Mucosa of descending colon (tissue), 3 donors: ENCODE results near the gene UGT1A1. TPM values are rescaled to one million over a fixed set of nuclear protein-coding genes. Genes with fewer than 3 reads are reported as not detected.

Source experiments
- ATAC-seq: fragments of 200-7000 bp; cut with Tn5 transposase; one replicate; pipeline ENCODE4 v1.9.1; 2020; ENCODE audit warnings: mild to moderate bottlenecking, moderate library complexity
- DNase-seq, 3 donors: peaks; one replicate each; pipeline ENCODE4 v3.0.0-alpha.2; 2020
- H3K36me3 ChIP-seq: fragments of 200-600 bp; one replicate; pipeline ENCODE4 v1.8.0; 2021; ENCODE audit warnings: low read depth, mild to moderate bottlenecking
- H3K4me1 ChIP-seq: fragments of 200-600 bp; one replicate; pipeline ENCODE4 v1.8.0; 2021; ENCODE audit warnings: low read depth, mild to moderate bottlenecking
- H3K4me3 ChIP-seq: fragments of 200-600 bp; one replicate; pipeline ENCODE4 v1.8.0; 2021; ENCODE audit warnings: mild to moderate bottlenecking
- H3K9me3 ChIP-seq: fragments of 200-600 bp; one replicate; pipeline ENCODE4 v1.8.0; 2021; ENCODE audit warnings: mild to moderate bottlenecking
- intact Hi-C, 2 donors: fragments of 100-400 bp; cut with DNase I in 1 of 2; cut with micrococcal nuclease in 1 of 2; formaldehyde crosslinking; loops; one replicate each; pipeline versions ENCODE4 v1.11.0 to v1.11.1; 2022; cut with DNase I, micrococcal nuclease
- total RNA-seq, 3 donors: library from RNA; stranded (reverse); fragmentation: NEBNext Ultra II Directional in 2 of 3; extraction: Animal tissue kit (Norgen Biotek cat#: 25700) in 2 of 3; gene quantifications; one replicate each; pipeline versions ENCODE4 v1.2.1 to v1.2.4, GENCODE V29; 2021 to 2023
- TF ChIP-seq, protein P1 (sequence below): fragments of 200-600 bp; IDR thresholded peaks from one replicate; pipeline ENCODE4 v1.8.0; 2022; ENCODE audit warnings: antibody characterized with exemption, mild to moderate bottlenecking
- donor health status: DM: no; HTN: no; CAD: no; lungs with moderate emphysema.
- donor health status: DM: no; HTN: no; CAD: no.
- donor health status: DM: no; HTN: yes; CAD: no.

UGT1A1 gene
- total RNA-seq, 3 donors from 2014 or later: 4.0 to 7.0 (median 4.9) TPM

DNA sequence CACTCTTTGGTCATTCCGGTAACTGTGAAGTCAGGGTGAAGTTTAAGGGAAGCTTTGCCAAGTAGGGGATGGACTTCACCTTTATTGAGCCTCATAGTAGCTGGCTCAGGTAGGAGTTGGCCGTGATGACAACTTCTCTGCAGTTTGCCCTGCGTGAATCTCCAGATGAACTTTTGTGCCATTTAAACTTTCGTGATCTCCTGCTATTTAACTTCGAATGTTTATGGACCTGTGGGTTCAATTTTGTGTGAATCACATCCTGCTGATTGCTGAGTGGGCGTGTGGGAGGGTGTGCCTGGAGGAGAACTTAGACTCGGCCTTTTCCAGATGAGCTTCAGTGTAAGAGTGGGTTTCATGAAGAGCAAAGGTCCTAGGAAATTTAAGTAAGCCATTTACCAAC, 4.2 kb downstream of the UGT1A1 start:
- H3K4me1 ChIP-seq: peaks cover 7% of the 10 kb centered on the region
- DNase-seq: peak in 1 of 3 donors; percentile 17
- H3K9me3 ChIP-seq: no peaks in the 10 kb centered on the region
- no peaks in the 10 kb centered on the region for H3K36me3 ChIP-seq
- no peak overlapping the region for H3K4me3 ChIP-seq
- ATAC-seq: peak; percentile 88
- TF ChIP-seq, protein P1, sequence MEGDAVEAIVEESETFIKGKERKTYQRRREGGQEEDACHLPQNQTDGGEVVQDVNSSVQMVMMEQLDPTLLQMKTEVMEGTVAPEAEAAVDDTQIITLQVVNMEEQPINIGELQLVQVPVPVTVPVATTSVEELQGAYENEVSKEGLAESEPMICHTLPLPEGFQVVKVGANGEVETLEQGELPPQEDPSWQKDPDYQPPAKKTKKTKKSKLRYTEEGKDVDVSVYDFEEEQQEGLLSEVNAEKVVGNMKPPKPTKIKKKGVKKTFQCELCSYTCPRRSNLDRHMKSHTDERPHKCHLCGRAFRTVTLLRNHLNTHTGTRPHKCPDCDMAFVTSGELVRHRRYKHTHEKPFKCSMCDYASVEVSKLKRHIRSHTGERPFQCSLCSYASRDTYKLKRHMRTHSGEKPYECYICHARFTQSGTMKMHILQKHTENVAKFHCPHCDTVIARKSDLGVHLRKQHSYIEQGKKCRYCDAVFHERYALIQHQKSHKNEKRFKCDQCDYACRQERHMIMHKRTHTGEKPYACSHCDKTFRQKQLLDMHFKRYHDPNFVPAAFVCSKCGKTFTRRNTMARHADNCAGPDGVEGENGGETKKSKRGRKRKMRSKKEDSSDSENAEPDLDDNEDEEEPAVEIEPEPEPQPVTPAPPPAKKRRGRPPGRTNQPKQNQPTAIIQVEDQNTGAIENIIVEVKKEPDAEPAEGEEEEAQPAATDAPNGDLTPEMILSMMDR: no peak
- intact Hi-C loops: no loop called here

DNA sequence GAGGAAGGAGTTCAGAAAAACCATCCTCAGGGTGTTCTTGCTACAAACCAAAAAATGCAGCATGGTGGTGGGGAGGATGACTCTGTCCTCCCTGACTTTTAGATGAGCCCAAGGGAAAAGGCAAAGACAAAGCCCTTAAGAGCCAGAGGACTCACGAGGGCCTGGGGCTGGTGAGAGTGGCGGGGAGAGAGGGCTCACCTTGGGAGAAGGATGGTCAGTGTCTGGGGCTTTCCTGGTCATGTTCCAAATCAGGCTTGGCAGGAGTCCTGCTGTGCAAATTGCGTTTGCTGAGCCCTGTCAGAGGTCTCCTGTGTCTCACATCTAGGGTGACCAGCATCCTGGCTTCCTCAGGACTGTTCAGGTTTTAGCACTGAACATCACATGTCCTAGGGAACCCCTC, 4.7 kb downstream of the UGT1A1 start:
- H3K9me3 ChIP-seq: no peaks in the 10 kb centered on the region
- no peak overlapping the region for H3K4me3 ChIP-seq
- H3K4me1 ChIP-seq: peaks cover 6% of the 10 kb centered on the region
- H3K36me3 ChIP-seq: no peaks in the 10 kb centered on the region
- intact Hi-C loops: no loop called here
- ATAC-seq: no peak
- no peak for DNase-seq
- TF ChIP-seq, protein P1: no peak

DNA sequence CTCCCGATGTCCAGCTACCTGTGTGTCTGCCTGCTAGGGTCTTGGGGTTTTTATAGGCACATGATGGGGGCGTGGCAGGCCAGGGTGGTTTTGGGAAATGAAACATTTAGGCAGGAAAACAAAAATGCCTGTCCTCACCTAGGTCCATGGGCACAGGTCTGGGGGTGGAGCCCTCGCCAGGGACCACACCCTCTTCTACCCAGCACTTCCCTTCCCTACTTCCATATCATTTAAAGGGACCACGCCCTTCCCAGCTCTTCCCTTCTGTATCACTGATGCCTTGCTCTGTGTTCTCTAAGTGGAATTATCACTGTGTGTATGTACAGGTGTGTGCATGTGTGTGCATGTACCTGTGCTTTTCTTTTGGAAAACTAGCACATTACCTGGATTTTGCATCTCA, 6.3 kb downstream of the UGT1A1 start:
- DNase-seq (peak in 2 of 3 donors; percentile 40 to 42), ATAC-seq (peak; percentile 61)
- H3K36me3 ChIP-seq: no peaks in the 10 kb centered on the region
- no peak overlapping the region for H3K4me3 ChIP-seq
- H3K4me1 ChIP-seq: peaks cover 6% of the 10 kb centered on the region
- TF ChIP-seq, protein P1: no peak
- H3K9me3 ChIP-seq: no peaks in the 10 kb centered on the region
- intact Hi-C loops: no loop called here

DNA sequence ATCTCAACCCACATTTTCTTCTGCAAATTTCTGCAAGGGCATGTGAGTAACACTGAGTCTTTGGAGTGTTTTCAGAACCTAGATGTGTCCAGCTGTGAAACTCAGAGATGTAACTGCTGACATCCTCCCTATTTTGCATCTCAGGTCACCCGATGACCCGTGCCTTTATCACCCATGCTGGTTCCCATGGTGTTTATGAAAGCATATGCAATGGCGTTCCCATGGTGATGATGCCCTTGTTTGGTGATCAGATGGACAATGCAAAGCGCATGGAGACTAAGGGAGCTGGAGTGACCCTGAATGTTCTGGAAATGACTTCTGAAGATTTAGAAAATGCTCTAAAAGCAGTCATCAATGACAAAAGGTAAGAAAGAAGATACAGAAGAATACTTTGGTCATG, 8.0 kb downstream of the UGT1A1 start:
- no peak for ATAC-seq
- no peaks in the 10 kb centered on the region for H3K36me3 ChIP-seq
- no peaks in the 10 kb centered on the region for H3K9me3 ChIP-seq
- TF ChIP-seq, protein P1: no peak
- H3K4me1 ChIP-seq: peaks cover 6% of the 10 kb centered on the region
- H3K4me3 ChIP-seq: no peak overlapping the region
- intact Hi-C loops: no loop called here
- DNase-seq: no peak

DNA sequence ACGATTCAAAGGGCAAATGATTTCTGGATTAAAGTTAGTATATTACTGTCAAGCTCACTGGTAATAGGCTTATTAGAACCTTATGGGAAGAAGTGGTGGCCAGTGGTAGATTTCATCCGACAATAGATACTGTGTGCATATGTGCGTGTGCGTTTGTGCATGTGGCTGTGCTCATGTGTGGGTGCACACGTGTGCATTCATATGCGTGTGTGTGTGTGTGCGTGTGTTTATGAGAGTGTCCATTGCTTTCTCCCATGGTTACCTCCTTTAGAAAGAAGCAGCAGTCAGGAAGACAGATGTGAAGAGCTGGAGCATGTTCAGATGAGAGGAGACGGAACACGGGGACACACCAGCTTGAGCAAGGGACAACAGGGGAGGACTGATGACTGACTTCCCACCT, 9.2 kb downstream of the UGT1A1 start:
- H3K4me1 ChIP-seq: peaks cover 3% of the 10 kb centered on the region
- TF ChIP-seq, protein P1: no peak
- intact Hi-C loops: no loop called here
- no peak for ATAC-seq
- no peak overlapping the region for H3K4me3 ChIP-seq
- no peak for DNase-seq
- no peaks in the 10 kb centered on the region for H3K9me3 ChIP-seq
- H3K36me3 ChIP-seq: no peaks in the 10 kb centered on the region

DNA sequence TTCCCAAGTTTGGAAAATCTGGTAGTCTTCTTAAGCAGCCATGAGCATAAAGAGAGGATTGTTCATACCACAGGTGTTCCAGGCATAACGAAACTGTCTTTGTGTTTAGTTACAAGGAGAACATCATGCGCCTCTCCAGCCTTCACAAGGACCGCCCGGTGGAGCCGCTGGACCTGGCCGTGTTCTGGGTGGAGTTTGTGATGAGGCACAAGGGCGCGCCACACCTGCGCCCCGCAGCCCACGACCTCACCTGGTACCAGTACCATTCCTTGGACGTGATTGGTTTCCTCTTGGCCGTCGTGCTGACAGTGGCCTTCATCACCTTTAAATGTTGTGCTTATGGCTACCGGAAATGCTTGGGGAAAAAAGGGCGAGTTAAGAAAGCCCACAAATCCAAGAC, 12.1 kb downstream of the UGT1A1 start:
- H3K9me3 ChIP-seq: peaks cover 2% of the 10 kb centered on the region
- no peaks in the 10 kb centered on the region for H3K36me3 ChIP-seq
- TF ChIP-seq, protein P1: no peak
- intact Hi-C loops: no loop called here
- H3K4me3 ChIP-seq: no peak overlapping the region
- DNase-seq: no peak
- ATAC-seq: no peak
- no peaks in the 10 kb centered on the region for H3K4me1 ChIP-seq
